Measurements from ENCODE around the gene RSAD1.

The RSAD1 gene

DNA sequence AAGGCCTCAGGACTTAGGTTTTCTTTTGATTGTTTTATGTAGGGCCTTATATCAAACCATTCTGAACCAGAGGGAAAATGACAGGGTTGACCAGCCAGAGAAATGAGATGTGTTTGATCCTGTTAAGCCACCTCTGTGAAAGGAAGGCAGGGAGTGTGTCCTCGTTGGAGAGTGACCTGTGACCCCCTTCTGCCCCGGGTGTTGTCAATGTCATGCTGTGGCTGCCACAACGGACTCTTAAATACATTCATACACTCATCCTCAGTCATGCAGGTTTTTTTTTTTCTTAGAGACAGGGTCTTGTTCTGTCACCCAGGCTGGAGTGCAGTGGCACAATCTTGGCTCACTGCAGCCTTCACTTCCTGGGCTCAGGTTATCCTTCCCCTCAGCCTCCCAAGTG lies 35.7 kb downstream of the RSAD1 start:
- Histone ChIP-seq H3K27me3 (ENCODE audit: insufficient read depth, low read length) (no peaks in the 10 kb centered on the region), H3K36me3 (ENCODE audit: insufficient read depth, low read length) (no peaks in the 10 kb centered on the region), H3K4me3 (ENCODE audit: low read length) (no peak overlapping the region), H3K27ac (ENCODE audit: low read depth, low read length) (no peak overlapping the region), H3K9me3 (ENCODE audit: insufficient read depth, low read depth, low read length) (no peaks in the 10 kb centered on the region), H3K4me1 (ENCODE audit: insufficient read depth, low read length) (0 out of 2 replicates have a peak, but pooled peaks cover 7% of the 10 kb centered on the region), H3K9ac (ENCODE audit: low read depth, low read length) (no peak overlapping the region)
- WGBS = 70% methylated on average over 3 of the region's 3 CpGs

DNA sequence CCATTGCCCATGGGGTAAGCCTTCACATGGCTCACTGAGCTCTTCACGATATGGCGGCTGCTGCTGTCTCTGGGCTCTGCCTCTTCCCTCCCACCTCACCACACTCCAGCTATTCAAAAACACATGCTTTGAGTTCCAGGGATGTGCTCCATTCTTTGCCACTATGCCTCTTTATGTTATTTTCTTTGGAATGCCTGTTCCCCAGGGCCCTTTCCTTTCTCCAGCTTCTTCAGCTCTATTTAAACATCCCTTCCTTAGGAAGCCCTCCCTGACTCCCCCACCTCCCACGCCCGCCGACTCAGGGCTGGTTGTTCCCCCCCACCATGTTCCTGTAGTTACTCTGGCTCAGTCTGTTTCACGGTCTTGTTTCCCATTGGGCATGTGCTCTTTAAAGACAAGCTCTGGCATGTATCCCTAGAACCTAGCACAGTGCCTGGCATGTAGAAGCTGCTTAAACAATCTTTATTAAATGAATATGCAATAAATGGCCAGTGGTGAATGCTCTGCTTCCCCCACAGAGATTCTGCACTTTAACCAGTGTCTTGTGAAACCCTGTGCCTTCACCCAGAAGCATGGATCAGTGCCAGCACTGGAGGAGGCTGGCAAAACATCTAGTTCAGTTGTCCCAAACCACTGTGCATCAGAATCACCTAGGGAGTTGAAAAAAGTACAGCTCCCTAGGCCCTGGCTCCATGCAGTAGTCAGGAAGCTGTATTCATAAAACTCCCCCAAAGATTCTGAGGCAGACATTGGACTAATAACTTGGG lies 36.5 kb downstream of the RSAD1 start:
- no peak overlapping the region for H3K4me3 ChIP-seq (ENCODE audit: low read length)
- 74% methylated on average over 6 of the region's 6 CpGs for WGBS
- 0 out of 2 replicates have a peak, but pooled peaks cover 7% of the 10 kb centered on the region for H3K4me1 ChIP-seq (ENCODE audit: insufficient read depth, low read length)
- H3K27ac ChIP-seq (ENCODE audit: low read depth, low read length) = no peak overlapping the region
- H3K27me3 ChIP-seq (ENCODE audit: insufficient read depth, low read length) = no peaks in the 10 kb centered on the region
- no peaks in the 10 kb centered on the region for H3K36me3 ChIP-seq (ENCODE audit: insufficient read depth, low read length)
- no peak overlapping the region for H3K9ac ChIP-seq (ENCODE audit: low read depth, low read length)
- no peaks in the 10 kb centered on the region for H3K9me3 ChIP-seq (ENCODE audit: insufficient read depth, low read depth, low read length)

DNA sequence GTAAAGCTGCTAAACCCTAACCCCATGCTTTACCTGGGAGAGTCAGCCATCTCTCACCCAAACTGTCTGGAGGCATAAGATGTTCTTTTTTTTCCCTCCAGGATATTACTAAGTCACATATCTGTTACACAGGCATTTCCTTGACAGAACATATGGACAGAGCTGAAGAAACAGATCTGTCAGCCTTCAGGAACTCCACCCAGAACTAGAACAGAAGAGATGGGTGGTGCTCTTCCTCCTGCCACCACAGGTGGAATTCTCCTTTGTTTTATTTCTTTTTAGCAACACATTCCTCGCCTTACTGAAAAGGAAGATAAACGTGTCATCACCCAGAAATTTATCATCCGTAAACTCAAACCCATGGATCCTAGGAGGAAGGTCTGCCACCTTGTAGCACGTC lies 38.4 kb downstream of the RSAD1 start:
- no peaks in the 10 kb centered on the region for H3K36me3 ChIP-seq (ENCODE audit: insufficient read depth, low read length)
- H3K27me3 ChIP-seq (ENCODE audit: insufficient read depth, low read length) = no peaks in the 10 kb centered on the region
- H3K4me3 ChIP-seq (ENCODE audit: low read length) = no peak overlapping the region
- no peak overlapping the region for H3K9ac ChIP-seq (ENCODE audit: low read depth, low read length)
- H3K4me1 ChIP-seq (ENCODE audit: insufficient read depth, low read length) = no peaks in the 10 kb centered on the region
- H3K9me3 ChIP-seq (ENCODE audit: insufficient read depth, low read depth, low read length) = no peaks in the 10 kb centered on the region
- WGBS = 85% methylated on average over 4 of the region's 4 CpGs
- H3K27ac ChIP-seq (ENCODE audit: low read depth, low read length) = no peak overlapping the region

DNA sequence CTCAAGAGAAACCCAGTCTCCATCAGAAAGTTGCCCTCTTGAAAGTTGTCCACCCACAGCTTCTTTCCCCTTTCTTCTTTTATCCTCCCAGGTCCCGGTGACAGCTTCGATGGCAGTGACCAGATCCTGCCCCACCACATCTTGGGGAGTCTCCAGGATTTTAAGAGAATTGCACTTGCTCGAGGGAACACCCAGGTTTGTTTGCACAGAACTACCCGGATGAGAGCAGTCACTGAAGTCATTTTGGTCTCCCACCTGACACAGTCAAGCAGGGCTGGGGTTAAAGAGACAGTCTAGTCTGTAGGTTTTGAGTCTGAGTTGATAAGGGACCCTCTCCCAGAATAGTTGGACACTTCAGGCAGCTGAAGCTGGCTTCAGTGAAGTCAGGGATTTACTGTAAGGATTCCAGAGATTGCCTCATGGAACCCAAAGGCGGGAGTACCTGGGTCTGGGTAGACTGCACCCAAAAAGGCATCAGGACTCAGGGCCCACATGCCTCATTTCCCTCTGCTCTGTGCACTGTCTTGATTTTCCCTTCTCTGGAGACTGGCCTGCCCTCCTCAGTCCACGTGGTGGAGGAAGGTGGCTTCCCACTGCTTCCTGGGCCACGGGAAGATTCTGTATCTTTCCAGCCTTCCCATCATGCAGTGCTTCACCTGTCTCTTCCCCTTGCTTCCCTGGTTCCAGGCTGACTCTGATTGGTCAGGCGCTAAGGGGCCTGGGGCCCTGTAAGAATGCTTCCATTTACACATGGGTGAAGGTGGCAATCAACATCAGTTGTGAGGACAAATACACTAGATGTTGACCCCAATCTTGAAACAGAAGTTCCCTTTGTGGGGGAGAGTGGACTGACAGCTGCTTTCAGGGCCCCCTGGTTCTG lies 39.1 kb downstream of the RSAD1 start:
- H3K9ac ChIP-seq (ENCODE audit: low read depth, low read length) = no peak overlapping the region
- no peaks in the 10 kb centered on the region for H3K27me3 ChIP-seq (ENCODE audit: insufficient read depth, low read length)
- no peaks in the 10 kb centered on the region for H3K9me3 ChIP-seq (ENCODE audit: insufficient read depth, low read depth, low read length)
- WGBS = 87% methylated on average over 8 of the region's 8 CpGs
- no peaks in the 10 kb centered on the region for H3K36me3 ChIP-seq (ENCODE audit: insufficient read depth, low read length)
- H3K4me1 ChIP-seq (ENCODE audit: insufficient read depth, low read length) = no peaks in the 10 kb centered on the region
- no peak overlapping the region for H3K27ac ChIP-seq (ENCODE audit: low read depth, low read length)
- H3K4me3 ChIP-seq (ENCODE audit: low read length) = no peak overlapping the region

DNA sequence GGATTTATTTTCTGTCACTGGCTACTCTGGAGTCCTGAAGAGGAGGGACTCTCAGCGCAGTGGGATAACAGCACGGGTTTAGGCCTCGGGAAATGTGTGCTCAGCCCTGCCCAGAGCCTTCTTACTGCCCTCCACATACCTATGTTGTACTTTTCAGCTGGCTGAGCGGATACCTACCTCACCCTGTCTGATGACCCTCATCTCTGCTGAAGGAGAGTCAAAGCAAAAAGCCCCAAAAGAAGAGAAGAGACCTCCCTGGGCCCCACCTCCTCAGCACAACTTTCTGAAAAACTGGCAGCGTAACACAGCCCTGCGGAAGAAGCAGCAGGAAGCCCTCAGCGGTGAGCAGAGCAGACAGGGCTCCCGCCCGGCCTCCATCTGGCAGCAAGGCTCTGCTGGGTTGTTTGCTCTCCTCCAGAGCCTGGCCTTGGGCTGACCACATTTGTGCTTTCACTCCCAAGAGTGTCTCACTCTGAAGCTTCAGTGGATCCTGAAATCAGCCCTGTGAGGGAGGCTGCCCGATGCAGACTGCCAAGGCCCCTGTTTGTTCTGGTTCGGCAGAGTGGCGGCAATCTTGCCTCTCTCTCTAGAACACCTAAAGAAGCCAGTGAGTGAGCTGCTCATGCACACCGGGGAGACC lies 39.8 kb downstream of the RSAD1 start:
- H3K4me3 ChIP-seq (ENCODE audit: low read length) = no peak overlapping the region
- H3K9ac ChIP-seq (ENCODE audit: low read depth, low read length) = no peak overlapping the region
- H3K4me1 ChIP-seq (ENCODE audit: insufficient read depth, low read length) = no peaks in the 10 kb centered on the region
- H3K9me3 ChIP-seq (ENCODE audit: insufficient read depth, low read depth, low read length) = no peaks in the 10 kb centered on the region
- 84% methylated on average over 13 of the region's 13 CpGs for WGBS
- no peaks in the 10 kb centered on the region for H3K36me3 ChIP-seq (ENCODE audit: insufficient read depth, low read length)
- no peaks in the 10 kb centered on the region for H3K27me3 ChIP-seq (ENCODE audit: insufficient read depth, low read length)
- H3K27ac ChIP-seq (ENCODE audit: low read depth, low read length) = no peak overlapping the region

DNA sequence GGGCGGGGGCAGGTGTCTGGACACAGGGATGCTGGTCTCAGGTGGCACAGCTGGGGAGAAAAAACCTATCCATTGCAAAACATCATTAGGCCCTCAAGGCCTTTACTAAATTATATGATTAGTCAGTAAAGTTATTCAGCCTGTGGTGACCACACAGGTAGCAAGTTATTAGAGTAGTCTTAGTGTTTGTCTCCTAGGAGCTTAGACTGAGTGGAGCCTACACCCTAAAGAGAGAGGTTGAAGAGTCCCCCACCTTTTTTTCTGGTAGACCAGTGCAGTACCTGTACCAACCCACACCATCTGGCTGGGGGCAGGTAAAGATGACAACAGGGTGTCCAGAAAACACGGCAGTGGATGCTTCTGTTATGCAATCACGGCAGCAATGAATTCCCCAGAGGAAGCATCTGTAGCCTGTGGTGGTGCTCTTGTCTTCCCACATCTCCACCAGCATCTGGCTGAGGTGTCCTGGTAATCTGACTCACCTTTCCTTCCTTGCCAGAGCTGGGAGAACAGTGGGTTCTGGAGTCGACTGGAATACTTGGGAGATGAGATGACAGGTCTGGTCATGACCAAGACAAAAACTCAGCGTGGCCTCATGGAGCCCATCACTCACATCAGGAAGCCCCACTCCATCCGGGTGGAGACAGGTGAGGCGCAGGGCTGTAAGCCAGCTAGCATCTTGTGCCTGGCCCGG lies 40.6 kb downstream of the RSAD1 start:
- Histone ChIP-seq H3K9me3 (ENCODE audit: insufficient read depth, low read depth, low read length) (no peaks in the 10 kb centered on the region), H3K36me3 (ENCODE audit: insufficient read depth, low read length) (no peaks in the 10 kb centered on the region), H3K4me3 (ENCODE audit: low read length) (no peak overlapping the region), H3K27ac (ENCODE audit: low read depth, low read length) (no peak overlapping the region), H3K4me1 (ENCODE audit: insufficient read depth, low read length) (no peaks in the 10 kb centered on the region), H3K27me3 (ENCODE audit: insufficient read depth, low read length) (no peaks in the 10 kb centered on the region), H3K9ac (ENCODE audit: low read depth, low read length) (no peak overlapping the region)
- WGBS = 94% methylated on average over 8 of the region's 8 CpGs

DNA sequence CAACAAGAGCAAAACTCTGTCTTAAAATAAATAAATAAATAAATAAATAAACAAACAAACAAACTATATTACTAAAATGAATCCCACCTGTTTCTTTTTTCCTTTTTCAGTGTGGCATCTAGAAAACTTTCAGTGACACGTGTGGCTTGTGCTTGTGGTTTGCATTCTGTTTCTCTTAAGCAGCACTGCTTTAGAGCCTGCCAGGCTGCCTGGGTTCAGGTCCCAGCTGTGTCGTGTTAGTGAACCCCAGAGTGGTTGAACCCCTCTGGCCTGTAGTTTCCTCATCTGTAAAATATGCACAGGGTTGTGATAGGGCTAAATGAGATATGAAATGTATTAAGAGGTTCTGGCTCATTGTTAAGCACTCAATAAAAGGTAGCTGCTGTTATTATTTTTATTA lies 41.8 kb downstream of the RSAD1 start:
- Histone ChIP-seq H3K27me3 (ENCODE audit: insufficient read depth, low read length) (no peaks in the 10 kb centered on the region), H3K4me3 (ENCODE audit: low read length) (no peak overlapping the region), H3K9me3 (ENCODE audit: insufficient read depth, low read depth, low read length) (no peaks in the 10 kb centered on the region), H3K36me3 (ENCODE audit: insufficient read depth, low read length) (no peaks in the 10 kb centered on the region), H3K27ac (ENCODE audit: low read depth, low read length) (no peak overlapping the region), H3K4me1 (ENCODE audit: insufficient read depth, low read length) (no peaks in the 10 kb centered on the region), H3K9ac (ENCODE audit: low read depth, low read length) (no peak overlapping the region)
- WGBS = 94% methylated on average over 2 of the region's 2 CpGs

DNA sequence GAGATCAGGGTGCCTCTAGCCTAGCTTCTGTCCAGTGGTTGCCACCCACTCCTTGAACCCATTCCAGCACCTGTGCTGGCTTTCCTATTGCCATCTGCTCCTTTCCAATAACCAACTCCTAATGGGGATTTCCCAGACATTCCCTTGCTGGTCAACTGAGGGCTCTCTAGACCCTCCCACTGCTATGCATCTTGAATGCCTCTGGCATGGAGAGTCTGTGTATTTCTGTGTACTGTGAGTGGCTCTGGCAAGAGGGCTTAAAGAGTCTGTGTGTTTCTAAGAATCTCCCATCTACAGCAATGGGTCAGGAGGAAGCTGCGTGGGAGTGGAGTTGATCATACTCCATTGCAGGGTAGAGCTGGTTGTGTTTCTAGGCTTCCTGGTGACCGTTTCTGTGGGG lies 42.9 kb downstream of the RSAD1 start:
- no peaks in the 10 kb centered on the region for H3K4me1 ChIP-seq (ENCODE audit: insufficient read depth, low read length)
- H3K9me3 ChIP-seq (ENCODE audit: insufficient read depth, low read depth, low read length) = no peaks in the 10 kb centered on the region
- no peak overlapping the region for H3K4me3 ChIP-seq (ENCODE audit: low read length)
- no peaks in the 10 kb centered on the region for H3K27me3 ChIP-seq (ENCODE audit: insufficient read depth, low read length)
- no peaks in the 10 kb centered on the region for H3K36me3 ChIP-seq (ENCODE audit: insufficient read depth, low read length)
- H3K27ac ChIP-seq (ENCODE audit: low read depth, low read length) = no peak overlapping the region
- WGBS = 84% methylated on average over 2 of the region's 2 CpGs
- H3K9ac ChIP-seq (ENCODE audit: low read depth, low read length) = no peak overlapping the region

DNA sequence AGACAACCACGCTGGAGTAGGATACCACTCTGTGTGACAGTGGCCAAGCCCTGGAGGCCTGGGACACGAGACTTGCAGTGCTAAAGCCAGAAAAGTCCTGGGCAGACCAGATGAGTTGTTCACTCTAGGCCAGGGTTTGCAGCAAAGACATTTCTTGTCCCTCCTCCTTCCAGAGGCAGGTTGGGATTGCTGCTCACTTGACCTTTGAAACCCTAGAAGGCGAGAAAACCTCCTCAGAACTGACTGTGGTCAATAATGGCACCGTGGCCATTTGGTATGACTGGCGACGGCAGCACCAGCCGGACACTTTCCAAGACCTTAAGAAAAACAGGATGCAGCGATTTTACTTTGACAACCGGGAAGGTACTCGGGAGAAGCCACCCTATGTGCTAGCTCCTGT lies 44.1 kb downstream of the RSAD1 start:
- no peak overlapping the region for H3K27ac ChIP-seq (ENCODE audit: low read depth, low read length)
- H3K9ac ChIP-seq (ENCODE audit: low read depth, low read length) = no peak overlapping the region
- H3K36me3 ChIP-seq (ENCODE audit: insufficient read depth, low read length) = no peaks in the 10 kb centered on the region
- no peaks in the 10 kb centered on the region for H3K9me3 ChIP-seq (ENCODE audit: insufficient read depth, low read depth, low read length)
- H3K4me1 ChIP-seq (ENCODE audit: insufficient read depth, low read length) = no peaks in the 10 kb centered on the region
- 91% methylated on average over 10 of the region's 10 CpGs for WGBS
- H3K27me3 ChIP-seq (ENCODE audit: insufficient read depth, low read length) = no peaks in the 10 kb centered on the region
- H3K4me3 ChIP-seq (ENCODE audit: low read length) = no peak overlapping the region

DNA sequence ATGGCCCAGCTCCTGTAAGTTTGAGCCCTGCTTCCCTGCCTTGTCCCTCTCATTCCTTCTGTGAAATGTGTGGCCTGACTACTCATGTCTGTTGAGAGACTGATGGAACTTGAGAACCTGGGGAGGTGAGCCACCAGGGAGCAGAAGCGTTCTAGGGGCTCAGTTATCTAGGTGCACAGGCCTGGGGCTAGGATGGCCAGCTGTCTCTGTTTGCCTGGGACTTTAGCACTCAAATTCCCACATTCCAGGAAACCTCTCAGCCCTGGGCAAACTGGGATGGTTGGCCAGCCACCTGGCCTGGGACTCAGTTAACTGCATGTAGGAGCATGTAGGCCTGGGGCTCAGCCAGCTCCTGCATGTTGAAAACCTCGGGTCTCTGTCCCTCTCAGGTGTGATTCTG lies 44.5 kb downstream of the RSAD1 start:
- Histone ChIP-seq H3K27ac (ENCODE audit: low read depth, low read length) (no peak overlapping the region), H3K9ac (ENCODE audit: low read depth, low read length) (no peak overlapping the region), H3K4me1 (ENCODE audit: insufficient read depth, low read length) (no peaks in the 10 kb centered on the region), H3K36me3 (ENCODE audit: insufficient read depth, low read length) (no peaks in the 10 kb centered on the region), H3K4me3 (ENCODE audit: low read length) (no peak overlapping the region), H3K9me3 (ENCODE audit: insufficient read depth, low read depth, low read length) (no peaks in the 10 kb centered on the region), H3K27me3 (ENCODE audit: insufficient read depth, low read length) (no peaks in the 10 kb centered on the region)
- 88% methylated on average over 2 of the region's 2 CpGs for WGBS

DNA sequence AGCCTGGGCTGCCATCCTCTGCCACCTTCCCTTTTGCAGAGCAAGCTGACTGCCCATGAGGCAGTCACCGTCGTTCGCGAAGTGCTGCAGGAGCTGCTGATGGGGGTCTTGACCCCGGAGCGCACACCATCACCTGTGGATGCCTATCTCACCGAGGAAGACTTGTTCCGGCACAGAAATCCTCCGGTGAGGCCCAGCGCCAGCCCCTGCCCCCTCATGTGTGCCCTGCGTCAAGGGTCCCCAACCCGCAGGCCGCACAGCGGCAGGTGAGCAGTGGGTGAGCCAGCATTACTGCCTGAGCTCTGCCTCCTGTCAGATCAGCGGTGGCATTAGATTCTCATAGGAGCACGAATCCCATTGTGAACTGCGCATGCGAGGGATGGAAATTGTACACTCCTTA lies 46.2 kb downstream of the RSAD1 start:
- H3K36me3 ChIP-seq (ENCODE audit: insufficient read depth, low read length) = no peaks in the 10 kb centered on the region
- no peak overlapping the region for H3K27ac ChIP-seq (ENCODE audit: low read depth, low read length)
- H3K27me3 ChIP-seq (ENCODE audit: insufficient read depth, low read length) = no peaks in the 10 kb centered on the region
- no peak overlapping the region for H3K9ac ChIP-seq (ENCODE audit: low read depth, low read length)
- no peak overlapping the region for H3K4me3 ChIP-seq (ENCODE audit: low read length)
- WGBS = 95% methylated on average over 18 of the region's 18 CpGs
- no peaks in the 10 kb centered on the region for H3K4me1 ChIP-seq (ENCODE audit: insufficient read depth, low read length)
- no peaks in the 10 kb centered on the region for H3K9me3 ChIP-seq (ENCODE audit: insufficient read depth, low read depth, low read length)

All from HUES64 (cell line).